HG02870 (cell line): Measurements from ENCODE around the gene SLC25A1.
"Not testable (repeated sequence)": the region's sequence is repeated elsewhere in the genome, so short reads cannot be mapped to it uniquely, and the experiment has no call there.

ENCODE experiments used
- ATAC-seq: cut with Tn5 transposase; IDR thresholded peaks from one replicate; pipeline ENCODE4 v1.9.1; 2021; ENCODE audit warnings: mild to moderate bottlenecking, moderate library complexity; ENCODE audit not compliant: unreplicated experiment

Gene SLC25A1

GRCh38 chr22:19206287-19206686, 27.8 kb upstream of the SLC25A1 start:
- no peak for ATAC-seq

DNA sequence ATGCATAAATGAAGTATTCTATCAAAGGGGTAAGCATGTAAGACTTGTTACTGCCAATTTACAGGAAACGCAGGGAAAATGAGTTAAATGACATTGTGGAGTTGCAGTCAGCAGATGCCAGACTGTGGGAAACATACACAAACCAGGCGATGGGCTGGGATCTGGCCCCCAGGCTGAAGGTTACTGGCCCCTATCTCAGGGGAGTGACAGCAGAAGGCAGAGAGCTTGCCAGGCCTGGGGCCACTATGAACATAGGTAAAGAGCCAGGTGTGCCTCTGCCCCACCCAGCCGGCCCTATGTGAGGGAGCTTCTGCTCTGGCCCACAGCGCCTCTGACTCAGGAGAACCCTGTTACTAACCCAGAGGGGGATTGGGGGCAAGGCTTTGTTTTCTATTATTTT, 26.1 kb upstream of the SLC25A1 start:
- ATAC-seq: no peak

- ATAC-seq: no peak
Measured at GRCh38 chr22:19203834-19204233, 25.3 kb upstream of the SLC25A1 start.

DNA sequence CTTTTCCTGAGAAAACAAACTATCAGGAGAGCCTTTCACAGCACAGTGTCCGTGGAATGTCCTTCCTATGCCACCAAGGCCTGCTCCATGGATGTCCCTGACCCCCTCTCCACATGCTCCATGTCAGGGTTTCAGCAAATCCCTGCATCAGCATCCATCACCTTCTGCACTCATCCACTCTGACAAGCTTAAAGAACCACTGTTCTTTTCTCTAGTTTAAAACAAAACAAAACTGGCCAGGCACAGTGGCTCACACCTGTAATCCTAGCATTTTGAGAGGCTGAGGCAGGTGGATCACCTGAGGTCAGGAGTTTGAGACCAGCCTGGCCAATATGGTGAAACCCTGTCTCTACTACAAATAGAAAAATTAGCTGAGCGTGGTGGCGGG, 24.3 kb upstream of the SLC25A1 start:
- ATAC-seq: not testable (repeated sequence)

DNA sequence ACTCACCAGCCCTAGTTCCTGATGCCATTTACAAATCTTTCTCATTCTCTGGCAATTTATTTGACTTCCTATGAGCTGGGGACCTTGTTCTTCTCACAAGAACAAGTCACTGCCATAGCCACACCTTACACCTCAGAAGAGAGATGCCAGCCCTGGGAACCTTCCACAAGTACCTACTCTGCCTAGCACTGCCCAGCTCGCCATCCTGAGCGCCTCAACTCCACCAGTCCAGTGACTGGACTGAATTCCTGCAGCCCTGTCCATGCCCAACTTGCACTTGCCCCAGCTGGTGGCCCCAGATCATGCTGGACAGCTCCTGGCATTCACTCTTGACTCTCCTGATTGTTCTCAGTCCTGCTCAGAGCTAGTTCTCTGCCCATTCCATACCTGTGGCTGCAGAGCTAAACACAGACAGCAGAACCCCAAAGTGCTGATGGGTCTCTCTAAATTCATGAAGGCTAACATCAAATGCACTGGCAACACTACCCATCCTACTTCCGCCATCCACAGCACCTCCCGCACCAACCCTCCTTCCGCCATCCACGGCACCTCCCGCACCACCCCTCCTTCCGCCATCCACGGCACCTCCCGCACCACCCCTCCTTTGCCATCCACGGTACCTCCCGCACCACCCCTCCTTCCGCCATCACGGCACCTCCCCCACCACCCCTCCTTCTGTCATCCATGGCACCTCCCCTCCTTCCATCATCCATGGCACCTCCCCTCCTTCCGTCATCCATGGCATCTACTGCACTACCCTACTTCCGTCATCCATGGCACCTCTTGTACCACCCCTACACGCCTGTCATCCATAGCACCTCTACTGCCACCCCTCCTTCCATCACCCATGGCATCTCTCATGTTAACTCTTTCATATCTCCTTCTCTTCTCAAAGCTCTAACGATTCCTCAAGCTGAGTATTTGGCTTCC, 23.6 kb upstream of the SLC25A1 start:
- ATAC-seq: no peak

DNA sequence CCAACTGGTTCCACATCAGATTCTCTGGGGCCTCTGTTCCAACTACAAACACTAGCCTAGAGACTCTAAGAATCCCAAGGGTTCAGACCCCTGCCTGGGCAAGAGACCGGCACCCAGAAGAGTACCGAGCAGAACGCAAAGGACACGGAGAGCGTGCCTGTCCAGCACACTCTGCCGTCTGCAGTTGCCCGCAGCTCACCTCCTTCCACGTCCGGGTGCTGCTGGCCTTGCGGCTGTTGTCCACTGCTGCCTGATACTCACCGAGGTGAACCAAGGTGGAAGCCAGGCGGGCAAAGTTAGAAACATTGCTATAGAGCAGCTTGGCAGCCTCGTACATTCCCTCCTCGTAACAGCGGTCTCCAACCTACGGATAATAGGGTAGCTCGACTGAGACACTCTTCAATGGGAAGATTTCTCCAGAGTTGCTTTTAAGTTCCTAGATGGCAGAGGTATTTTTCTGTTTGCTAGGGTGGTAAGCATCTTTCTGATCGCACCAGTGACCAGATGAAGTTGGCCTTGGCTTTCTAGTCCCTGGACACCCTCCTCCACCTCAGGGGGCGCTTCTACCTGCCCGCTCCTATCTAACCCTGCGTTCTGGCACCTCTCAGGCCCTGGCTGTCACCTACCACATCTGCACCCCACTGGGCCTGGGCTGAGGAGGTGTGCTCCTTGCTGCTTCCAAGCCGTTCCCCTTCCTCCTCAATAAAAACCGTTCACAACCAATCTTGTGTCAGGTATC, 22.8 kb upstream of the SLC25A1 start:
- ATAC-seq: no peak

- ATAC-seq: no peak
Measured at GRCh38 chr22:19199479-19199878, 20.9 kb upstream of the SLC25A1 start.

DNA sequence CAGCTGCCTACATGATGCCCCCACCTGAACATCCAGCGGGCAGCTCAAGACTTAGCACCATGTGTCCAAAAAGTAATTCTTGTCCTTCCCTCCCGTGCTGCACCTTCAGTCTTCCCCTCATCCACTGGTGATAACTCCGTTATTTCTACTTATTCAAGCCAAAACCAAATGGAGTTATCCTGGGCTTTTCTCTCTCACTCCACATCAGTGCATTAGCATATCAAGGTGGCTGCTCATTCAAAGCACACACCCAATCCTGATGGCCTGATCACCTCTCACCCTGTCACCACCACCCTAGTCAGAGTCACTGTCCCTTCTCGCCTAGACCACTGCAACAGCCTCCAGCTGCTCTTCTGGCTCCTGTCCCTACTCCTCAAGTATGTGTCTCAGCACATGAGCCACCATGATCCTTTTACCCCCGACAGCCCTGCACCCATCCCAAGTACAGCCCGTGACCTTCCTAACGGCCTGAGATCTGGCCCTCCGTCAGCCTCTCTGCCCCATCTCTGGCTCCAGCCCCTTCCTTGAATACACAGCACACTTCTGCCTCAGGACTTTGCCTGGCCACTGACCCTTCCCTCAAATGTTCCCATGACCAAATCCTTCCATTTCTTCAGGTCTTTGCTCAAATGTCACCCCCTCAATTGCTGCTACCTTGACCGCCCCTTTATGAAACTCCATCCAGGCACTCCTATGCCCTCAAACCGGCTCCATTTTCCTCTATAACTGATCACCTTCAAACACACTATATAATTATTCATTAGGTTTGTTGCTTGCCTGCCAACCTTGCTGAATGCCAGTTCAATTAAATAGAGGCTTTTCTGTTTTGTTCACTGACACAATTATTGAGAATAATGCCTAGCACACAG, 19.7 kb upstream of the SLC25A1 start:
- ATAC-seq: no peak

- no peak for ATAC-seq
Measured at GRCh38 chr22:19196841-19197612, 18.5 kb upstream of the SLC25A1 start.

DNA sequence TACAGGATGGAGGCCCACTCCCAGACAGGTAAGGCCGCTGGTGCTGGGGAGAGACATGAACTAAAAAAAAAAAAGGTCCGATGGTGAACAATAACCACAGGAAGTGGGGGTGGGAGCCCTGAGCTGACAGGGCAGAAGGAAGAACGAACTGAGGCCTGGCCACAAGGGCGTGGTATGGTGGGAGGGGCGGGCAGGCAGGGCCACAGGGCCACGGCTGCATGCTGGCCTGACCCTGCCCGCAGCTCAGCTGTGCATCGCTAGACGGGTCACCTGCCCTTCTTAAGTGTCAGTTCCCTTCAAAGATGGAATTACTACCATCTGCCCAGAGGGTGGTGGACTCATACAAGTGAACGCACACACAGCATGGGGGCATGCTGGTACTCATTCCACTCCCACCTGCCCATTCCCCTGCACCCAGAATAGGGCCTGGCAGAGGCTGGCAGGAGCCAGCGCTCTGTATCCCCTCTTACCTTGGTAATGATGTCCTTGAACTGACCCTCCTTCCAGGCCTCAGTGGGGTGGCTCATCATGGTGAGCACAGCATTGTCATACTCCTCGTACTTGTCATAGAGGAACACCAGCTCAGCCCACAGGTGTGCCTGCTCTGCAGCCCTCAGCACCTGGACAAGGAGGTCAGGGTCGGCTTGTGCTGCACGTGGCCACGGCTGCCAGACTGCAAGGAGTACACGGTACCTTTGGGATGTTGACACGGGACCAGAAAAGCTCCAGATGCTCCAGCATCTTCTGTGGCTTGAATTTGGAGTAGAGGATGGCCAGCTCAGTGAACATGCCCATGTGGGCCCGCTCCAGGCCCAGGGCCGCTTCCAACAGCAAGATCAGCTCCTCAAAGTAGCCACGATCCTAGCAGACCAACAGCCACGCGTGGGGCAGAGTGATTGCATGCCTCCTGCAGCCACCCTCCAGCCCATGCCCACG, 17.5 kb upstream of the SLC25A1 start:
- no peak for ATAC-seq

DNA sequence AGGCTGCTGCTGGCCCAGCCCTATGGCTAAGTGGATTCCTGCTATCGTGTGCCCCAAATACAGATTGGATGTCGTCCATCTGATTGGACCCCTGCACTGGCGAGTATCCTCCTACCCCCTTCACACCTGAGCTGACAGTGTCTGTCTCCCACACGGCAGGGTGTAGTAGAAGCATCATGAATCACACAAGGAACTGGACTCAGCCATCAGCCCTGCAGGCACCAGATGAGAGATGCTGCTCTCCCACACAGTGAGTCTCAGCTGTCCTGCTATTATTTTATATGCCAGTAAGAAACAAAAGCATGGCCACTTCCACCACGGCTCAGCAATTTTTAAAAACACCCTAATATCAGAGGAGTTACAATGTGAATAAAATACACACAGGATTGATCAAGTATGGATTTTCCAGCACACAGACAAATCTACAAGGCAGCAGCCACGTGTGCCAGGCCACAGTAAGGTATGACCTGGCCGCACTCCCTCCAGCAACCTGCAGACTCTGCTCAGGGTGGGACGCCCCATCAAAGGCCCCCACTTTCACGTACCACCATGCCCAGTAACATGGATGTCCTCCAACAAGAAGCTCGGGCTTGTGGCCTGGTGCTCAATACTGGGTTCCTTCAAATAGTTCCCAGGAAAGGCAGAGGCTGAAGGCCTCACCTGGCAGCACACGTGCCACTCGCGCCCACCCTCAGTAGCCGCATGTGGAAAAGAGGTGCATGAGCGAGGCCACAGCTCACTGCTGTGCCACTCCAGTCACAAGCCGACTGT, 16.4 kb upstream of the SLC25A1 start:
- no peak for ATAC-seq

DNA sequence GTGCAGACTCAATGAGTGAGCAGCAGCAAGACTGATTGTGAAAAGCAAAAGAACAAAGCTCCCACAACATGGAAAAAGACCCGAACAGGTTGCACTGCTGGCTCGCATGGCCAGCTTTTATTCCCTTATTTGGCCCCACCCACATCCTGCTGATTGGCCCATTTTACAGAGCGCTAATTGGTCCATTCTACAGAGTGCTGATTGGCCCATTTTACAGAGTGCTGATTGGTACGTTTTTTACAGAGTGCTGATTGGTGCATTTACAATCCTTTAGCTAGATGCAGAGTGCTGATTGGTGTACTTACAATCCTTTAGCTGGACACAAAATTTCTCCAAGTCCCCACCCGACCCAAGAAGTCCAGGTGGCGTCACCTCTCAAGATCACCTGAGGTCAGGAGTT, 15.3 kb upstream of the SLC25A1 start:
- no peak for ATAC-seq

DNA sequence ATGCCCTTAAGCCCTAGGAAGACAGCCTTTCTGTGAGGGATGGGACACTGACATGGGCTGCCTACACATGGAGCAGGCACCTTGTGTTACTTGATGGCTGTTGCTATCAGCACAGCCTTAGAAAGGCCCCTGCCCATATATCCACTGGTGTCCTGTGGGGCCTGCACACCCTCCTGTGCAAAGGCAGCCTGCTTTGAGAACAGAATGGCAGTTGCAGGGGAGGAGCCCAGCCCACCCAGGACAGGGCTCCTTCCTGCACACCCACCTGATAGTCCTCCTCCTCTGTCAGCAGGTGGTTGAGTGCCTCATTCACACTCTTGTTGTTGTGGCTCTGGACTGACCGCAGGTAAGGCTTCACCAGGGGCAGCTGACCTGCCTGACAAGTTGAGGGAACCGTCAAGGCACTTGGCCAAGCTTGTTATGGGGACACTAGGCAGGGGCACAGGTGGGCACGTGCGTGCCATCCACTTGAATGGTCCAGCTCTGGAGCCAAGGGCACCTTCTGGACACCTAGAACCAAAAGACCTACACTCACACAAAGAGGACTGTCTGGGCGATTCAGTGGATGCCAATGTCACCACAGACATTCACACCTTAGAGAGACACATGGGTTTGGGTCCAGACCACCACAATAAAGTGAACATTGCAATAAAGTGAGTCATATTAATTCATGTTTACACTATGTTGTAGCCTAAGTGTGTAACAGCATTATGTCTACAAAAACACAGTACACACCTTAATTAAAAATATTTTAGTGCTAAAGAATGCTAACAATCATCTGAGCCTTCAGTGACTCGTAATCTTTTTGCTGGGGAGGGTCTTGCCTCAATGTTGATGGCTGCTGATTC, 9.4 kb upstream of the SLC25A1 start:
- no peak for ATAC-seq

GRCh38 chr22:19184276-19184997, 5.9 kb upstream of the SLC25A1 start:
- no peak for ATAC-seq

GRCh38 chr22:19183216-19183615, 4.7 kb upstream of the SLC25A1 start:
- ATAC-seq: no peak

DNA sequence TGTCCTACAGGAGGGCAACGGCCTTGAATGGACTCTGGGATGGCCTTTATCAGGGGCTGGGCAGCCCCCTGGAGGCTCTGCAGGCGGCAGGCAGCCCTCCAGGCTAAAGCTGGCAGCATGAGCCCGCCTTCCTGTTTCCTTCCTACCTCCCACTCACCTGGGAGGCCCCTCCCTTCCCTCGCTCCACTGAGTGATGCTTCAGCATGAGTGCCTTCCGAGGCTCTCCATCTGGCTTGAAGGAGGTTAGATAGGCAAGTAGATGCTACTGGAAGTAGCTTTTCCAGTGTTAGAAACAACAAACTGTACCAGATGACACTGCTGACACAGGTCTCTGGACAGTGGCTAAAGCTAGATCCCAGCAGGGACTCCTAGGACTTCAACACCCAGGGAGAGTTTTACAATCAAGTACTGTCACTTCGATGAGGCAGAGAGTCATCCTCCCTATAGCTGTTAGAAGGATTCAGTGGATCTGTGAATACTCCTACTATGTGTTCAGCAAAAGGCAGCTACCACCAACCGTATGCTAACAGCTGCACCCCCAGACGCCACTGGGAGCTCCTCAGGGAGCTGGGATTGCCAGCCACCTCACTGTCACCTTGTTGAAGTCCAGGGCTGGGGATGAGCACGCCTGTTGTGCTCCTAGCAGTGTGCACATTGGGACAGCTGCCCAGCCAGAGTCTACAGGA, 4.1 kb upstream of the SLC25A1 start:
- ATAC-seq: no peak
